CD14-positive monocyte (primary cell): ENCODE results near the gene RIC3. TPM values are rescaled to one million over a fixed set of nuclear protein-coding genes. Genes with fewer than 3 reads are reported as not detected.

Source experiments
- DNase-seq, 3 donors: peaks; one replicate each; pipeline ENCODE4 v3.0.0-alpha.2; 2011 to 2022
- H2AFZ ChIP-seq: 2 replicates; pipeline ENCODE4 v1.6.0; 2012; ENCODE audit warnings: mild to moderate bottlenecking, low read depth, low read length, inconsistent platforms; ENCODE audit not compliant: insufficient read depth, poor library complexity, severe bottlenecking
- H3K27ac ChIP-seq, 2 donors: 1 replicate in 1 of 2; 2 replicates in 1 of 2; pipeline ENCODE4 v1.5.1; 2012 to 2013; ENCODE audit warnings: low read length in 2 of 2, control low read depth in 1 of 2, inconsistent platforms in 1 of 2, low read depth in 1 of 2, mild to moderate bottlenecking in 1 of 2
- H3K27me3 ChIP-seq, 2 donors: one replicate each; pipeline versions ENCODE4 v1.6.0 to v1.6.1; 2011 to 2013; ENCODE audit warnings: low read length in 2 of 2; ENCODE audit not compliant: control insufficient read depth in 2 of 2, insufficient read depth in 2 of 2
- H3K36me3 ChIP-seq, 2 donors: replicated peaks in 1 of 2; 1 replicate in 1 of 2; 2 replicates in 1 of 2; pipeline versions ENCODE4 v1.5.1 to v1.6.1; 2012 to 2013; ENCODE audit warnings: low read length in 2 of 2, control low read depth in 1 of 2, inconsistent platforms in 1 of 2, mild to moderate bottlenecking in 1 of 2; ENCODE audit not compliant: insufficient read depth in 2 of 2, control insufficient read depth in 1 of 2
- H3K4me1 ChIP-seq, 2 donors: 1 replicate in 1 of 2; 2 replicates in 1 of 2; pipeline versions ENCODE4 v1.5.1 to v1.6.1; 2012 to 2013; ENCODE audit warnings: low read length in 2 of 2, control low read depth in 1 of 2, inconsistent platforms in 1 of 2, mild to moderate bottlenecking in 1 of 2, moderate library complexity in 1 of 2; ENCODE audit not compliant: insufficient read depth in 2 of 2, control insufficient read depth in 1 of 2
- H3K4me2 ChIP-seq: replicated peaks from 2 replicates; pipeline ENCODE3; 2012; ENCODE audit warnings: low read length, moderate library complexity, mild to moderate bottlenecking; ENCODE audit not compliant: poor library complexity, severe bottlenecking; ENCODE audit errors: extremely low read depth
- H3K4me3 ChIP-seq, 3 experiments: fragments of 200-600 bp in 1 of 3; sonication (generic) in 1 of 3; replicated peaks in 1 of 3; 1 replicate in 2 of 3; 2 replicates in 1 of 3; pipeline ENCODE4 v1.5.1; 2011 to 2013; ENCODE audit warnings: low read length in 3 of 3, mild to moderate bottlenecking in 3 of 3, control low read depth in 2 of 3, low read depth in 2 of 3, inconsistent platforms in 1 of 3, moderate library complexity in 1 of 3
- H3K79me2 ChIP-seq: 2 replicates; pipeline ENCODE4 v1.6.0; 2012; ENCODE audit warnings: mild to moderate bottlenecking, control low read depth, inconsistent platforms, low read length, moderate library complexity; ENCODE audit not compliant: insufficient read depth
- H3K9ac ChIP-seq: 2 replicates; pipeline ENCODE4 v1.6.0; 2017; ENCODE audit warnings: low read length, mild to moderate bottlenecking; ENCODE audit not compliant: insufficient read depth, poor library complexity, severe bottlenecking
- H3K9me3 ChIP-seq, 2 donors: replicated peaks in 1 of 2; 1 replicate in 1 of 2; 2 replicates in 1 of 2; pipeline versions ENCODE4 v1.5.1 to v1.6.1; 2012 to 2013; ENCODE audit warnings: low read length in 2 of 2, control low read depth in 1 of 2; ENCODE audit not compliant: control insufficient read depth in 1 of 2, insufficient read depth in 1 of 2
- H4K20me1 ChIP-seq: 2 replicates; pipeline ENCODE4 v1.6.0; 2012; ENCODE audit warnings: mild to moderate bottlenecking, low read length, control low read depth, moderate library complexity; ENCODE audit not compliant: insufficient read depth
- H3K27ac Mint-ChIP-seq, 7 donors: one replicate each; pipeline ENCODE4 v1.8.0; 2020; ENCODE audit warnings: mild to moderate bottlenecking in 7 of 7, mixed read lengths in 7 of 7, moderate library complexity in 6 of 7, inconsistent platforms in 2 of 7
- H3K27me3 Mint-ChIP-seq, 3 donors: one replicate each; pipeline ENCODE4 v1.8.0; 2021 to 2022; ENCODE audit warnings: low read depth in 3 of 3, mild to moderate bottlenecking in 3 of 3, mixed read lengths in 3 of 3, moderate library complexity in 3 of 3, inconsistent platforms in 1 of 3
- H3K36me3 Mint-ChIP-seq, 2 donors: one replicate each; pipeline ENCODE4 v1.8.0; 2020; ENCODE audit warnings: mixed read lengths in 2 of 2, inconsistent platforms in 1 of 2, mild to moderate bottlenecking in 1 of 2
- H3K4me1 Mint-ChIP-seq: one replicate; pipeline ENCODE4 v1.8.0; 2020; ENCODE audit warnings: mild to moderate bottlenecking, mixed read lengths
- H3K4me3 Mint-ChIP-seq, 2 donors: one replicate each; pipeline ENCODE4 v1.8.0; 2020; ENCODE audit warnings: mild to moderate bottlenecking in 2 of 2, mixed read lengths in 2 of 2, moderate library complexity in 1 of 2
- H3K9me3 Mint-ChIP-seq, 7 donors: one replicate each; pipeline ENCODE4 v1.8.0; 2020 to 2022; ENCODE audit warnings: mixed read lengths in 7 of 7, mild to moderate bottlenecking in 6 of 7, moderate library complexity in 6 of 7, inconsistent platforms in 2 of 7
- WGBS: methylation state at CpG from one replicate; pipeline ENCODE4 v1.1.5; 2013; ENCODE audit warnings: missing lambda C conversion rate; ENCODE audit not compliant: insufficient coverage; 5-methylcytosine and 5-hydroxymethylcytosine counted together
- intact Hi-C, 2 donors: fragments of 100-400 bp; cut with micrococcal nuclease; formaldehyde crosslinking; loops; one replicate each; pipeline versions ENCODE4 v1.15.0 to v1.15.1; 2023
- polyA plus RNA-seq, 3 donors: library from polyadenylated mRNA; depleted of rRNA in 1 of 3; unstranded in 2 of 3; stranded (reverse) in 1 of 3; fragments of 300-500 nt in 2 of 3; fragments of >200 nt in 1 of 3; fragmentation: Illumina TruSeq in 2 of 3; gene quantifications; 1 replicate in 2 of 3; 2 replicates in 1 of 3; pipeline ENCODE4 v1.2.3, GENCODE V29; 2012 to 2021
- TF ChIP-seq, protein P1 (sequence below): fragments of 200-600 bp; IDR thresholded peaks from one replicate; pipeline ENCODE4 v1.8.0; 2022; ENCODE audit warnings: antibody characterized with exemption, mild to moderate bottlenecking

The RIC3 gene
- polyA plus RNA-seq, 3 donors = 0.17 TPM; not detected in 2

DNA sequence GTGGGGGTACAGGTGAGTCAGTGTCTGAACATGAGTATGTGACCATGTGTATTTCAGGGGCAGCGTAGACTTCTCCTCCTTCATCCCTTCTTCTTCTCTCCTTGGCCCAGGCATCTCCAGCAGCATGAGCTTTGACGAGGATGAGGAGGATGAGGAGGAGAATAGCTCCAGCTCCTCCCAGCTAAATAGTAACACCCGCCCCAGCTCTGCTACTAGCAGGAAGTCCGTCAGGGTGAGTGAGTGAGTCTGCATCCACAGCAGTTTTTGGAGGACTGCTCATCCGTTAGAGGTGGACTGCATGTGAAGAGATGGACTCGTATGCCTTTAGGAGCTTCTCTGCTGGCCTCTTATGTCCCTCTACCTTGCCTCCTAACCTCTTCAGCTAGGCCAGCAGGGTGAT lies 72.2 kb downstream of the RIC3 start:
- TF ChIP-seq, protein P1, sequence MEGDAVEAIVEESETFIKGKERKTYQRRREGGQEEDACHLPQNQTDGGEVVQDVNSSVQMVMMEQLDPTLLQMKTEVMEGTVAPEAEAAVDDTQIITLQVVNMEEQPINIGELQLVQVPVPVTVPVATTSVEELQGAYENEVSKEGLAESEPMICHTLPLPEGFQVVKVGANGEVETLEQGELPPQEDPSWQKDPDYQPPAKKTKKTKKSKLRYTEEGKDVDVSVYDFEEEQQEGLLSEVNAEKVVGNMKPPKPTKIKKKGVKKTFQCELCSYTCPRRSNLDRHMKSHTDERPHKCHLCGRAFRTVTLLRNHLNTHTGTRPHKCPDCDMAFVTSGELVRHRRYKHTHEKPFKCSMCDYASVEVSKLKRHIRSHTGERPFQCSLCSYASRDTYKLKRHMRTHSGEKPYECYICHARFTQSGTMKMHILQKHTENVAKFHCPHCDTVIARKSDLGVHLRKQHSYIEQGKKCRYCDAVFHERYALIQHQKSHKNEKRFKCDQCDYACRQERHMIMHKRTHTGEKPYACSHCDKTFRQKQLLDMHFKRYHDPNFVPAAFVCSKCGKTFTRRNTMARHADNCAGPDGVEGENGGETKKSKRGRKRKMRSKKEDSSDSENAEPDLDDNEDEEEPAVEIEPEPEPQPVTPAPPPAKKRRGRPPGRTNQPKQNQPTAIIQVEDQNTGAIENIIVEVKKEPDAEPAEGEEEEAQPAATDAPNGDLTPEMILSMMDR = no peak
- Histone ChIP-seq H3K4me1 (no peaks in the 10 kb centered on the region), H3K4me2 (no peak overlapping the region), H3K27me3 (no peaks in the 10 kb centered on the region), H3K36me3 (no peaks in the 10 kb centered on the region), H3K9ac (no peak overlapping the region), H3K4me3 (no peak overlapping the region), H2AFZ (no peak overlapping the region), H3K27ac (no peak overlapping the region), H3K79me2 (no peaks in the 10 kb centered on the region), H3K9me3 (no peaks in the 10 kb centered on the region), H4K20me1 (no peaks in the 10 kb centered on the region)
- H3K4me1 Mint-ChIP-seq = no peaks in the 10 kb centered on the region
- no peak for DNase-seq
- H3K9me3 Mint-ChIP-seq = no peaks in the 10 kb centered on the region
- H3K4me3 Mint-ChIP-seq = no peak overlapping the region
- no CpG with 5 or more reads among the region's 6 CpGs for WGBS
- H3K36me3 Mint-ChIP-seq = no peaks in the 10 kb centered on the region
- intact Hi-C loops = no loop called here
- no peak overlapping the region for H3K27ac Mint-ChIP-seq
- H3K27me3 Mint-ChIP-seq = peaks cover 0 to 3% (median 1%) of the 10 kb centered on the region in 3 donors

DNA sequence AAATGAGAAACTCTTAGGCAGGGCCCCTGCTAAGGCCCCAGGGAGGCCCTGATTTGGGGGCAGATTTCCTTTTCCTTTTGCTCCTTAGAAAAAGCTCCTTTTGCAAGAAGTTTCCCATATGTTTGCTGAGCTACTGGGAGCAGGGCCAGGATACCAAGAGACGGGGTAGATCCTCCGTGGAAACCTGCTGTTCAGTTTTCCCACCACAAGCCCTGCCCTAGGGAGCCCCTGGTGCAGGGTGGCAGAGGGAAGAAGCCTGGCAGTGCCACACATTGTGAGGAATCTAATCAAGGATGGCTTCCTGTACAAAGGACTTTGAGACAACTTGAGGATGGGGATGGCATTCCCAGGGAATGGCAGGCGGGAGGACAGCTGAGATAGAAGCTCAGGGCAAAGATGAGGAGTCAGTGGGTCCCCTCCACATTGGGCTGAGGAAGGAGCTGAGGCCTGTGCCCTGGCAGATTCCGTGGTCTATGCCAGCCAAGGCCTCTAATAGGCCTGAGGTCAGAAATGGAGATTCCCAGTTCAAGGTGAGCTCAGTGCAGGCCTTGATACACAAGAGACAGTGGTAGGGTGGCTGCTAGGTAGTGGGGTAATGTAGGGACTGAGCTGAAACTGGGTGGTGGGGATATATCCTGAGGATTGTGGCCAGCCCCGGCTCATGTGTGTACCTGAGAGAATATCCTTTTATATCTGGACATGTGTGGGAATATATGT lies 72.9 kb downstream of the RIC3 start:
- intact Hi-C loops = no loop called here
- DNase-seq = no peak
- H3K4me1 Mint-ChIP-seq = no peaks in the 10 kb centered on the region
- H3K4me2 ChIP-seq = no peak overlapping the region
- no peaks in the 10 kb centered on the region for H3K4me1 ChIP-seq
- no peak overlapping the region for H3K4me3 ChIP-seq
- H3K27me3 Mint-ChIP-seq = peaks cover 0 to 3% (median 1%) of the 10 kb centered on the region in 3 donors
- no peaks in the 10 kb centered on the region for H3K36me3 Mint-ChIP-seq
- no peak overlapping the region for H3K4me3 Mint-ChIP-seq
- H3K9ac ChIP-seq = no peak overlapping the region
- WGBS = 96% methylated on average over 3 of the region's 5 CpGs
- H3K27ac ChIP-seq = no peak overlapping the region
- no peaks in the 10 kb centered on the region for H4K20me1 ChIP-seq
- no peaks in the 10 kb centered on the region for H3K27me3 ChIP-seq
- no peaks in the 10 kb centered on the region for H3K9me3 Mint-ChIP-seq
- TF ChIP-seq, protein P1 = no peak
- no peaks in the 10 kb centered on the region for H3K36me3 ChIP-seq
- H3K9me3 ChIP-seq = no peaks in the 10 kb centered on the region
- no peak overlapping the region for H2AFZ ChIP-seq
- H3K27ac Mint-ChIP-seq = no peak overlapping the region
- no peaks in the 10 kb centered on the region for H3K79me2 ChIP-seq
